ENCODE results near the gene AHRR. TPM values are rescaled to one million over a fixed set of nuclear protein-coding genes. Genes with fewer than 3 reads are reported as not detected.

The AHRR gene
- total and polyA plus RNA-seq, 2 experiments from 2014 or later = 0.27 to 1.8 TPM

DNA sequence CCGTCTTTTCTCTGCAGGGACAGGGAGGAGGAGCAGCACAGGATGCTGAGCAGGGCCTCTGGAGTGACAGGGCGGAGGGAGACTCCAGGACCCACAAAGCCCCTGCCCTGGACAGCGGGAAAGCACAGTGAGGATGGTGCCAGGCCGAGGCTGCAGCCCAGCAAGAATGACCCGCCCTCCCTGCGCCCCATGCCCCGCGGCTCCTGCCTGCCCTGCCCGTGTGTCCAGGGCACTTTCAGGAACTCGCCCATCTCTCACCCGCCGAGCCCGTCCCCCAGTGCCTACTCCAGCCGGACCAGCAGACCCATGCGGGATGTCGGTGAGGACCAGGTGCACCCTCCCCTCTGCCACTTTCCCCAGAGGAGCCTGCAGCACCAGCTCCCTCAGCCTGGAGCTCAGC, 112.3 kb downstream of the AHRR start:
- ATAC-seq = no peak
- Histone ChIP-seq H3K4me3 (no peak overlapping the region), H2AFZ (no peak overlapping the region), H4K20me1 (replicated peaks; ENCODE audit: insufficient read depth) (no peaks in the 10 kb centered on the region), H3K9me2 (ENCODE audit: insufficient read depth) (no peaks in the 10 kb centered on the region), H3F3A (replicated peaks; ENCODE audit: low read depth) (no peaks in the 10 kb centered on the region), H3K36me3 (ENCODE audit: insufficient read depth) (no peaks in the 10 kb centered on the region), H3K4me2 (no peak overlapping the region), H3K27ac (ENCODE audit: low read depth) (no peak overlapping the region), H3K79me2 (replicated peaks; ENCODE audit: insufficient read depth) (no peaks in the 10 kb centered on the region), H3K27me3 (ENCODE audit: insufficient read depth) (no peaks in the 10 kb centered on the region), H3K4me1 (ENCODE audit: insufficient read depth) (no peaks in the 10 kb centered on the region)
- Mint-ChIP-seq H3K4me3 (no peak overlapping the region), H3K4me1 (peaks cover 5% of the 10 kb centered on the region), H3K27ac (no peak overlapping the region), H3K27me3 (ENCODE audit: insufficient read depth, low read depth, poor library complexity) (peaks cover 5% of the 10 kb centered on the region), H3K9me3 (no peaks in the 10 kb centered on the region), H3K36me3 (ENCODE audit: low read depth) (no peaks in the 10 kb centered on the region; the same call in 2 of the 3 replicates)
- TF ChIP-seq NANOG (IDR thresholded peaks at IDR 0.05; ENCODE audit: borderline replicate concordance) = no peak
- no peak for TF ChIP-seq EZH2 (IDR thresholded peaks at IDR 0.05; ENCODE audit: low read depth, unreplicated experiment)
- TF ChIP-seq STAT1 (IDR thresholded peaks at IDR 0.05; ENCODE audit: unreplicated experiment) = no peak
- no peak for TF ChIP-seq ETS1 (IDR thresholded peaks at IDR 0.05)
- TF ChIP-seq EZH2phosphoT487 (IDR thresholded peaks at IDR 0.05; ENCODE audit: unreplicated experiment) = no peak
- no peak for TF ChIP-seq JUNB (IDR thresholded peaks at IDR 0.05; ENCODE audit: unreplicated experiment)
- TF ChIP-seq REST (IDR thresholded peaks at IDR 0.05; ENCODE audit: unreplicated experiment) = no peak
- TF ChIP-seq CREB1 (CRISPR knock-in tag; IDR thresholded peaks at IDR 0.05; ENCODE audit: low read depth) = no peak
- no peak for TF ChIP-seq CTCF (conservative IDR thresholded peaks at IDR 0.05; ENCODE audit: low read depth in 2 of 2)
- TF ChIP-seq ZNF331 (CRISPR knock-in tag; IDR thresholded peaks at IDR 0.05; ENCODE audit: low read depth) = no peak
- no peak for TF ChIP-seq ZNF114 (CRISPR knock-in tag; IDR thresholded peaks at IDR 0.05)
- TF ChIP-seq, protein P1, sequence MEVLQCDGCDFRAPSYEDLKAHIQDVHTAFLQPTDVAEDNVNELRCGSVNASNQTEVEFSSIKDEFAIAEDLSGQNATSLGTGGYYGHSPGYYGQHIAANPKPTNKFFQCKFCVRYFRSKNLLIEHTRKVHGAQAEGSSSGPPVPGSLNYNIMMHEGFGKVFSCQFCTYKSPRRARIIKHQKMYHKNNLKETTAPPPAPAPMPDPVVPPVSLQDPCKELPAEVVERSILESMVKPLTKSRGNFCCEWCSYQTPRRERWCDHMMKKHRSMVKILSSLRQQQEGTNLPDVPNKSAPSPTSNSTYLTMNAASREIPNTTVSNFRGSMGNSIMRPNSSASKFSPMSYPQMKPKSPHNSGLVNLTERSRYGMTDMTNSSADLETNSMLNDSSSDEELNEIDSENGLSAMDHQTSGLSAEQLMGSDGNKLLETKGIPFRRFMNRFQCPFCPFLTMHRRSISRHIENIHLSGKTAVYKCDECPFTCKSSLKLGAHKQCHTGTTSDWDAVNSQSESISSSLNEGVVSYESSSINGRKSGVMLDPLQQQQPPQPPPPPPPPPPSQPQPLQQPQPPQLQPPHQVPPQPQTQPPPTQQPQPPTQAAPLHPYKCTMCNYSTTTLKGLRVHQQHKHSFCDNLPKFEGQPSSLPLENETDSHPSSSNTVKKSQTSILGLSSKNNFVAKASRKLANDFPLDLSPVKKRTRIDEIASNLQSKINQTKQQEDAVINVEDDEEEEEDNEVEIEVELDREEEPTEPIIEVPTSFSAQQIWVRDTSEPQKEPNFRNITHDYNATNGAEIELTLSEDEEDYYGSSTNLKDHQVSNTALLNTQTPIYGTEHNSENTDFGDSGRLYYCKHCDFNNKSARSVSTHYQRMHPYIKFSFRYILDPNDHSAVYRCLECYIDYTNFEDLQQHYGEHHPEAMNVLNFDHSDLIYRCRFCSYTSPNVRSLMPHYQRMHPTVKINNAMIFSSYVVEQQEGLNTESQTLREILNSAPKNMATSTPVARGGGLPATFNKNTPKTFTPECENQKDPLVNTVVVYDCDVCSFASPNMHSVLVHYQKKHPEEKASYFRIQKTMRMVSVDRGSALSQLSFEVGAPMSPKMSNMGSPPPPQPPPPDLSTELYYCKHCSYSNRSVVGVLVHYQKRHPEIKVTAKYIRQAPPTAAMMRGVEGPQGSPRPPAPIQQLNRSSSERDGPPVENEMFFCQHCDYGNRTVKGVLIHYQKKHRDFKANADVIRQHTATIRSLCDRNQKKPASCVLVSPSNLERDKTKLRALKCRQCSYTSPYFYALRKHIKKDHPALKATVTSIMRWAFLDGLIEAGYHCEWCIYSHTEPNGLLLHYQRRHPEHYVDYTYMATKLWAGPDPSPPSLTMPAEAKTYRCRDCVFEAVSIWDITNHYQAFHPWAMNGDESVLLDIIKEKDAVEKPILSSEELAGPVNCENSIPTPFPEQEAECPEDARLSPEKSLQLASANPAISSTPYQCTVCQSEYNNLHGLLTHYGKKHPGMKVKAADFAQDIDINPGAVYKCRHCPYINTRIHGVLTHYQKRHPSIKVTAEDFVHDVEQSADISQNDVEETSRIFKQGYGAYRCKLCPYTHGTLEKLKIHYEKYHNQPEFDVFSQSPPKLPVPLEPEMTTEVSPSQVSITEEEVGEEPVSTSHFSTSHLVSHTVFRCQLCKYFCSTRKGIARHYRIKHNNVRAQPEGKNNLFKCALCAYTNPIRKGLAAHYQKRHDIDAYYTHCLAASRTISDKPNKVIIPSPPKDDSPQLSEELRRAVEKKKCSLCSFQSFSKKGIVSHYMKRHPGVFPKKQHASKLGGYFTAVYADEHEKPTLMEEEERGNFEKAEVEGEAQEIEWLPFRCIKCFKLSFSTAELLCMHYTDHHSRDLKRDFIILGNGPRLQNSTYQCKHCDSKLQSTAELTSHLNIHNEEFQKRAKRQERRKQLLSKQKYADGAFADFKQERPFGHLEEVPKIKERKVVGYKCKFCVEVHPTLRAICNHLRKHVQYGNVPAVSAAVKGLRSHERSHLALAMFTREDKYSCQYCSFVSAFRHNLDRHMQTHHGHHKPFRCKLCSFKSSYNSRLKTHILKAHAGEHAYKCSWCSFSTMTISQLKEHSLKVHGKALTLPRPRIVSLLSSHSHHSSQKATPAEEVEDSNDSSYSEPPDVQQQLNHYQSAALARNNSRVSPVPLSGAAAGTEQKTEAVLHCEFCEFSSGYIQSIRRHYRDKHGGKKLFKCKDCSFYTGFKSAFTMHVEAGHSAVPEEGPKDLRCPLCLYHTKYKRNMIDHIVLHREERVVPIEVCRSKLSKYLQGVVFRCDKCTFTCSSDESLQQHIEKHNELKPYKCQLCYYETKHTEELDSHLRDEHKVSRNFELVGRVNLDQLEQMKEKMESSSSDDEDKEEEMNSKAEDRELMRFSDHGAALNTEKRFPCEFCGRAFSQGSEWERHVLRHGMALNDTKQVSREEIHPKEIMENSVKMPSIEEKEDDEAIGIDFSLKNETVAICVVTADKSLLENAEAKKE (CRISPR knock-in tag; IDR thresholded peaks at IDR 0.05) = no peak
- no peak for TF ChIP-seq POLR2AphosphoS5 (IDR thresholded peaks at IDR 0.05; ENCODE audit: low read depth)
- DNase-seq (ENCODE audit: low spot score) = no peak
